SKM-1 treated with dmso at 0.1 percent for 144 hours (cell line): Measurements from ENCODE around the gene YWHAB.

Experiments used
- DNase-seq: peaks from one replicate; lab custom pipeline; 2025; ENCODE audit not compliant: unreplicated experiment; lab: John Stamatoyannopoulos, UW

The YWHAB gene

GRCh38 chr20:44950368-44950767 is 64.9 kb downstream of the YWHAB start:
- DNase-seq: no peak

GRCh38 chr20:44952731-44953130 is 67.2 kb downstream of the YWHAB start:
- DNase-seq: no peak

DNA sequence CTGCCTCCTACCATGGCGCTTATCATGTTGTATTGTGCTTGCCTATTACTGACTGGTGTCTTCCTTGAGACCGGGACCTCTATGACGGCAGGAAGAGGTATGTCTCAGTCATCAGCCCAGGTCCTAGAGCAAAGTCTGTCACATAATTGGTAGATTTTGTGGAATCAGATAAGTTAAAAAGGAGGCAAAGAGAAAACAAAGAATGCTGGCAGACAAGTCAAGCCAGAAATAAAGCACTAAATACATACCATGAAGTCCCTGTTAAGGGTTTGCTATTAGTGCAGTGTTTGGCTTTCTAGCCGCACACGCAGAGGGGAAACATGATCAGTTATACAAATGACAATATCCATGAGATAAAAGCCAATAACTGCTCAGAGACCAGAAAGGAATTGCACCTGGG is 68.7 kb downstream of the YWHAB start:
- DNase-seq: no peak

DNA sequence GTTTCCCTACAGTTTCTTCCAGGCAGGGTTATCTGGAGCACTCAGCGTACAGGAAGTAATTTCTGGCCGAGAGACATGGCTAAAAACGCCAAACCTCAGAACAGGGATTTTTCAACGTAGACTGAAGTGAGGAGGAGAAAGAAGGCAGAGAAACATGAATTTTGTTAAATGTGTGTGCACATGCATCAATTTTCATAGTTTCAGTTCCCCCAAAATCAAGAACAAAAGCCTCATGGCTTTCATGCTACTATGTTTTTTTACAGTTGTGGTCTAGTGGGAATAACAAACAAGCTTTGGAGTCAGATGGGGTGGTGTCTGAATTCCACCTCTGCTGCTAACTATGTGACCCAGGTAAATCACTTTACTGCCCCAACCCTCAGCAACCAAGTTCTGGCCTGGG is 69.8 kb downstream of the YWHAB start:
- DNase-seq: no peak

DNA sequence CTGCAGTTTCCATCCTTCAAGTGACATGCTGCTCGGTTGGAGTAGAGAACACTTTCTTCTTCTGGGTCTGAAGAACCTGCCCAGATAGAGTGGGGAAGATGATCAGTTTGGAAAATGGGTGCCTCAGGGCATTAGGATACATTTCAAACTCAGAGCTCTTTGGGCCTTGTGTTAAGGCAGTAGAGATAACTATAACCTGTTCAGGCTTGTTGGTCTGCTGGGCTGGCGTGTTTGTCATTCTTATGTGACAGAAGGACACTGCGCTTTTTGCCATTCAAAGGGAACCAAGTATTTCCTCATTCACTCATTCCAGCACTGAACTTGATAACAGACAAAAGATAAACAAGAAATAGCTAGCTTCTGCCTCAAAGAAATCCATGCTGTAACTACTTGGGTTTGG is 70.9 kb downstream of the YWHAB start:
- no peak for DNase-seq
